ENCODE data around the gene UCK2. TPM values are rescaled to one million over a fixed set of nuclear protein-coding genes. Genes with fewer than 3 reads are reported as not detected.

Gene UCK2
- total and polyA plus RNA-seq, 4 donors = 9.6 to 22.0 (median 14.1) TPM

DNA sequence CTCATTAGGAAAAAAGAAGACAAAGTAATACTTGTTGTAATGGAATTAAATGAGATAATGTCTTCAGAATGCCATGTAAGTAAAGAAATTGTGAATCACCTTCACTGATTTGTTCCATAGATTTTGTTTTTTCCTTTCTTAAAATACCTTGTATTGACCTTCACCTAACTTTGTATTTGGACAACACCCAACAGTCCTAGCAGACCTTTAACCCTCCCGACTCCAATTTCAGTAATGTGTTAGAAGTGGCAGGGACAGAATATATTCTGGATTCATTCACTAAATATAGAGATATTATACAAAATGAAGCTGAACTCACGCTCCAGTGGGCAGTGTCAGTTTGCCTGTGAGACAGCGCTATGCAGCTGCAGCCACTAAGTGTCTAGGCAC, 57.9 kb downstream of the UCK2 start:
- TF ChIP-seq, protein P1, sequence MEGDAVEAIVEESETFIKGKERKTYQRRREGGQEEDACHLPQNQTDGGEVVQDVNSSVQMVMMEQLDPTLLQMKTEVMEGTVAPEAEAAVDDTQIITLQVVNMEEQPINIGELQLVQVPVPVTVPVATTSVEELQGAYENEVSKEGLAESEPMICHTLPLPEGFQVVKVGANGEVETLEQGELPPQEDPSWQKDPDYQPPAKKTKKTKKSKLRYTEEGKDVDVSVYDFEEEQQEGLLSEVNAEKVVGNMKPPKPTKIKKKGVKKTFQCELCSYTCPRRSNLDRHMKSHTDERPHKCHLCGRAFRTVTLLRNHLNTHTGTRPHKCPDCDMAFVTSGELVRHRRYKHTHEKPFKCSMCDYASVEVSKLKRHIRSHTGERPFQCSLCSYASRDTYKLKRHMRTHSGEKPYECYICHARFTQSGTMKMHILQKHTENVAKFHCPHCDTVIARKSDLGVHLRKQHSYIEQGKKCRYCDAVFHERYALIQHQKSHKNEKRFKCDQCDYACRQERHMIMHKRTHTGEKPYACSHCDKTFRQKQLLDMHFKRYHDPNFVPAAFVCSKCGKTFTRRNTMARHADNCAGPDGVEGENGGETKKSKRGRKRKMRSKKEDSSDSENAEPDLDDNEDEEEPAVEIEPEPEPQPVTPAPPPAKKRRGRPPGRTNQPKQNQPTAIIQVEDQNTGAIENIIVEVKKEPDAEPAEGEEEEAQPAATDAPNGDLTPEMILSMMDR (IDR thresholded peaks at IDR 0.05; ENCODE audit: control extremely low read depth, extremely low read depth) = no peak
- Histone ChIP-seq H3K36me3 (ENCODE audit: control insufficient read depth in 4 of 4, insufficient read depth in 4 of 4, low read length in 4 of 4) (no peaks in the 10 kb centered on the region), H3K4me3 (no peak overlapping the region), H3K4me1 (ENCODE audit: control insufficient read depth in 5 of 5, insufficient read depth in 5 of 5, low read length in 5 of 5) (peaks cover 0 to 14% (median 7%) of the 10 kb centered on the region in 5 donors), H3K27me3 (ENCODE audit: control insufficient read depth in 3 of 3, insufficient read depth in 3 of 3, low read length in 2 of 3) (no peaks in the 10 kb centered on the region), H3K9me3 (ENCODE audit: control insufficient read depth in 4 of 4, insufficient read depth in 3 of 4, low read length in 3 of 4) (no peaks in the 10 kb centered on the region), H3K9ac (ENCODE audit: insufficient read depth in 1 of 2, low read length in 2 of 2) (no peak overlapping the region), H3K27ac (ENCODE audit: low read depth in 1 of 2, low read length in 1 of 2) (no peak overlapping the region)
- WGBS, 2 donors = 94% methylated on average over 3 of the region's 3 CpGs
- ATAC-seq (ENCODE audit: insufficient read depth, low FRiP score) (no peak), DNase-seq (no peak)

DNA sequence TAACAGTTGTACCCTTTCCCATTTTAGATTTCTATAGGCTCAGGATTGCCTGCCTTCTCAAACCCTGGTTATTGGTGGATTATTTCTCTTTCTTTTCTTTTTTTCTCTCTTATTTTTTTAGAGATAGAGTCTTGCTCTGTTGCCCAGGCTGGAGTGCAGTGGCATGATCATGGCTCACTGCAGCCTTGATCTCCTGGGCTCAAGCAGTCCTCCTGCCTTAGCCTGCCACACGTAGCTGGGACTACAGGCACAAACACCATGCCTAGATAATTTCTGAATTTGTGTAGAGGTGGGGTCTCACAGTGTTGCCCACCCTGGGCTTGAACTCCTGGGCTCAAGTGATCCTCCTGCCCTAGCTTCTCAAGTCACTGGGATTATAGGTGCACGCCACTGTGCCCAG, 58.8 kb downstream of the UCK2 start:
- DNase-seq (no peak), ATAC-seq (ENCODE audit: insufficient read depth, low FRiP score) (no peak)
- Histone ChIP-seq H3K4me3 (no peak overlapping the region), H3K36me3 (ENCODE audit: control insufficient read depth in 4 of 4, insufficient read depth in 4 of 4, low read length in 4 of 4) (no peaks in the 10 kb centered on the region), H3K9ac (ENCODE audit: insufficient read depth in 1 of 2, low read length in 2 of 2) (no peak overlapping the region), H3K4me1 (ENCODE audit: control insufficient read depth in 5 of 5, insufficient read depth in 5 of 5, low read length in 5 of 5) (peaks cover 0 to 14% (median 7%) of the 10 kb centered on the region in 5 donors), H3K27me3 (ENCODE audit: control insufficient read depth in 3 of 3, insufficient read depth in 3 of 3, low read length in 2 of 3) (no peaks in the 10 kb centered on the region), H3K27ac (ENCODE audit: low read depth in 1 of 2, low read length in 1 of 2) (no peak overlapping the region), H3K9me3 (ENCODE audit: control insufficient read depth in 4 of 4, insufficient read depth in 3 of 4, low read length in 3 of 4) (no peaks in the 10 kb centered on the region)
- WGBS, 2 donors = 94 to 96% methylated on average over 2 of the region's 2 CpGs
- TF ChIP-seq, protein P1 (IDR thresholded peaks at IDR 0.05; ENCODE audit: control extremely low read depth, extremely low read depth) = no peak

DNA sequence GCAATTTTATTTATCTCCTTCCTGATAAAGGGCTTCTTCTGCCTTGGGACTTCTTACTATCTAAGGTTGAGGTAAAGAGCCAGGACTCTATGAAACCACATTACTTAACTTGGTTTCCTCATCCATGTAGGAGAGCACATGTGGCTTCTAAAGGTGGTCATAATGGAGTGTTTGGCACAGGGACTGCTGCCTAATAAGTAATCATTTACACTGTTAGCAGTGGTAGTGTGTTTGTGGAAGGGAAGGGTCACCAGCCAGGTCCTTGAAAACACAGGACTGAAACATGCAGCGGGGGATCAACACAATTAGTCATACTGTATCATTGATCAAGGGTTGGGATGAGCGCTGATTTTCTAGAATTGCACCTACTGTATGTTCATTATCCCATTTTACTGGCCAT, 59.6 kb downstream of the UCK2 start:
- Histone ChIP-seq H3K9me3 (ENCODE audit: control insufficient read depth in 4 of 4, insufficient read depth in 3 of 4, low read length in 3 of 4) (no peaks in the 10 kb centered on the region), H3K4me1 (ENCODE audit: control insufficient read depth in 5 of 5, insufficient read depth in 5 of 5, low read length in 5 of 5) (peaks cover 0 to 12% (median 7%) of the 10 kb centered on the region in 5 donors), H3K27ac (ENCODE audit: low read depth in 1 of 2, low read length in 1 of 2) (no peak overlapping the region), H3K4me3 (no peak overlapping the region), H3K36me3 (ENCODE audit: control insufficient read depth in 4 of 4, insufficient read depth in 4 of 4, low read length in 4 of 4) (peaks cover 0 to 2% (median 0%) of the 10 kb centered on the region in 4 donors), H3K27me3 (ENCODE audit: control insufficient read depth in 3 of 3, insufficient read depth in 3 of 3, low read length in 2 of 3) (no peaks in the 10 kb centered on the region), H3K9ac (ENCODE audit: insufficient read depth in 1 of 2, low read length in 2 of 2) (no peak overlapping the region)
- DNase-seq (no peak), ATAC-seq (ENCODE audit: insufficient read depth, low FRiP score) (no peak)
- TF ChIP-seq, protein P1 (IDR thresholded peaks at IDR 0.05; ENCODE audit: control extremely low read depth, extremely low read depth) = no peak
- WGBS, 2 donors = 97 to 99% methylated on average over 2 of the region's 2 CpGs

All from lung (tissue), 12 donors.